ENCODE data around the gene GDF9.
A peak's percentile ranks its signal among the peaks of the same experiment; 100 is the strongest.

GDF9 gene

DNA sequence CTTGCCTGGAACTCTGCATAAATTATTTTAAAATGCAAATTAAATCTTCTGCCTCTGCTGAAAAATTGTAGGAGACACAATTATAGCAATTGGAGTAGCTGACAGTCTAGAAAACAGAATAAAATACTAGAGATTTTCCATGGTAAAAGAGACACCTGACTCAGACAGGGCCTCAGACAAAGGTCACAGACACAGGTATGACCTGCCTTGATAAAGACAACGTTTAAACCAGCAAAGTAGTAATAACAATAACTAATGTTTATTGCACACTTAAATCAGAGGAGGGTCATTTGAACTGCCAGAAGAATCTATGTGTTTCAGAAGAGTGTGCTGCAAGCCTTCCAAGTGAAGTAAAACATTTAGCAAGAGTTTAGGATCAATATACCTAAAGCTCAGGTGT is 49.3 kb downstream of the GDF9 start:
- DNase-seq (ENCODE audit: low read depth) = no peak

- peak; percentile 37 for DNase-seq (ENCODE audit: low read depth)
These were observed 49.7 kb downstream of the GDF9 start for GRCh38 chr5:132816554-132816953.

DNA sequence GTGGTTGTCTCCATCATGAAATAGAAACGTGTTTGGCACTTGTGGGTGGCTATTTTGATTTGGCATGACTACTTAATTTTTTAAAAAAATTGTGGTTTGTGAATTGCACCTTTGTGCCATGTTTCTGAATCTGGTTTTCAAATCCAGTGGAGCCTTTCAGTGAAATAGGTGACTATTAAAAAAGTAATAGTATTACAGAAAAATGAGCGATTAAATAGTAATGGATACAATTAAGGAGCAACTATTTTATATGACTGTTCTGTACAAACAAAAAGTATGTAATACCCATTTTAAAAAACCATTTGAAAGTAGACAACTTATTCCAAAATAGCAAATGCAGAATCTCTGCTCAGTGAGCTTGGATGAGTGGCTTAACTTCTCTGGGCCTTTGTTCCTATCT is 50.2 kb downstream of the GDF9 start:
- no peak for DNase-seq (ENCODE audit: low read depth)

DNA sequence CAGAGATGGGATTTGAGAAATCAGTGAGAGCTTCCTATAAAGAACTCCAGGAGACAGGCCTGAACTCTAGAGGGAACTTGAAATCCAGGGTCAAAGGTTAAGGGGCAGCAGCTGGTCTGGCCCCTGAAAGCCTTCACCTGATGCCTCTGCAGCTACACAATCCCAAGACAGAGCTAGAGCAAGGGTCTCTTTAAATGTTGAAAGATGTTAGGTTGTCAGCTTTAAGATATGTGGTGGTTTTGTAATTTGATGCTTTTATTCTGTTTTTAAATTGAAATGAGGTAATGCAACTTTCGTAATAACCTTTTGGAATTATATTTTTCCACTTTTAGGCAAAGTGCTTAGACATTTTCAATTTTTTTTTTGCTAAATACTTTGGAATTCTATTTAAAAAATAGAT is 50.8 kb downstream of the GDF9 start:
- peak; percentile 56 for DNase-seq (ENCODE audit: low read depth)

- no peak for DNase-seq (ENCODE audit: low read depth)
These were observed 51.6 kb downstream of the GDF9 start for GRCh38 chr5:132814503-132815294.

DNA sequence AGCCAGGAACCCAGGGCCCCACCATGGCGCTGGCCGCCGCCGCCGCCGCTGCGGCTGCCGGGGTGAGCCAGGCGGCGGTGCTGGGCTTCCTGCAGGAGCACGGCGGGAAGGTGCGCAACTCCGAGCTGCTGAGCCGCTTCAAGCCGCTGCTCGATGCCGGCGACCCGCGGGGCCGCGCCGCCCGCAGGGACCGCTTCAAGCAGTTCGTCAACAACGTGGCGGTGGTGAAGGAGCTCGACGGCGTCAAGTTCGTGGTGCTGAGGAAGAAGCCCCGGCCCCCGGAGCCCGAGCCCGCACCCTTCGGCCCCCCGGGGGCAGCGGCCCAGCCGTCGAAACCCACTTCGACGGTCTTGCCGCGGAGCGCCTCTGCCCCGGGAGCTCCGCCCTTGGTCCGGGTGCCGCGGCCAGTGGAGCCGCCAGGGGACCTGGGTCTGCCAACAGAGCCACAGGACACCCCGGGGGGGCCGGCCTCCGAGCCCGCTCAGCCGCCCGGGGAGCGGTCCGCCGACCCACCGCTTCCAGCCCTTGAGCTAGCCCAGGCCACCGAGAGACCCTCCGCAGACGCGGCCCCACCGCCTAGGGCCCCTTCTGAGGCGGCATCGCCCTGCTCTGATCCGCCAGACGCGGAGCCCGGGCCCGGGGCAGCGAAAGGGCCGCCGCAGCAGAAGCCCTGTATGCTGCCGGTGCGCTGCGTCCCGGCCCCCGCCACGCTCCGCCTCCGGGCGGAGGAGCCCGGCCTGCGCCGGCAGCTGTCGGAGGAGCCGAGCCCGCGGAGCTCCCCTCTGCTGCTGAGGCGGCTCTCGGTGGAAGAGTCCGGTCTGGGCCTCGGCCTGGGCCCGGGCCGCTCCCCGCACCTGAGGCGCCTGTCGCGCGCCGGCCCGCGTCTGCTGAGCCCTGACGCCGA is 52.4 kb downstream of the GDF9 start:
- DNase-seq (ENCODE audit: low read depth) = no peak

DNA sequence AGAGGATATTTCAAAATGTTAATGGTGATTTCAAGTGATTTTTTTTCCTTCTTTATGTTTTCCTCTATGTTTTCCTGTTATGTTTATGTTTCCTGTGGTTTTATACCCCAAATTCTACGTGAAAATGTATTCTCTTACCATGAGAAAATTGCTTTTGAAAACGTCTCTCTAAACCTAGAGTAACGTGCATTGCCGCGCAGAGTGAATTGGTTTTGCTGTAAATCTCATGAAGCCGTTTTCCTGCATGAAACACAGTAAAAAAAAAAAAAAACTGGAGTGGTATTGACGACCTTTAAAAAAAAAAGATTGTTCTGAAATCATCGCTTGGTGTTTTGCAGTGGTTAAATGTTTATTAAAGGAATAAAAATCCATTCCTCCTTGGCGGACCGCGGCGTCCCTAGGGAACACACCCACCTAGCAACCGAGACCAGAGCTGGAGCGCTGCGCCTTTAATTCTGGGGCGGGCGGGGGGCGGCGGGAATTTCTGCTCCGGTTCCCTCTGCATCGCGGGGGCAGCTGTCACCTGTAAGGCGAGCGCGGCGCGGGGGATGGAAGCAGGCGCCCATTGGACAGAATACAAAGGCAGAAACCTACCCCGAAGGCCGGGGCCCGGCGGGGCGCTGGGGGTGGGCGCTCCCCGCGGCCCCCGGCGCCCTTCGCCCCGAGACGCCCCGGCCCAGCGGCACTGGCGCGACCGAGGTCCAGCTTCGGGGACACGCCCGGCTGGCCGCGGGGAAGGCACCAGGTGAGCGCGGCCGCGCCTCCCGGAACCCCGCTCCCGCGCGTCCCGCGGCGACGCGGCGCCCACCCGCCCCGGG is 53.3 kb downstream of the GDF9 start, which contains the start of gene SOWAHA:
TSS of gene SOWAHA (plus strand) at position 522 of the 818 bp plus-strand sequence. CDS start 320 bp downstream, outside the sequence.
- DNase-seq (ENCODE audit: low read depth) = no peak

DNA sequence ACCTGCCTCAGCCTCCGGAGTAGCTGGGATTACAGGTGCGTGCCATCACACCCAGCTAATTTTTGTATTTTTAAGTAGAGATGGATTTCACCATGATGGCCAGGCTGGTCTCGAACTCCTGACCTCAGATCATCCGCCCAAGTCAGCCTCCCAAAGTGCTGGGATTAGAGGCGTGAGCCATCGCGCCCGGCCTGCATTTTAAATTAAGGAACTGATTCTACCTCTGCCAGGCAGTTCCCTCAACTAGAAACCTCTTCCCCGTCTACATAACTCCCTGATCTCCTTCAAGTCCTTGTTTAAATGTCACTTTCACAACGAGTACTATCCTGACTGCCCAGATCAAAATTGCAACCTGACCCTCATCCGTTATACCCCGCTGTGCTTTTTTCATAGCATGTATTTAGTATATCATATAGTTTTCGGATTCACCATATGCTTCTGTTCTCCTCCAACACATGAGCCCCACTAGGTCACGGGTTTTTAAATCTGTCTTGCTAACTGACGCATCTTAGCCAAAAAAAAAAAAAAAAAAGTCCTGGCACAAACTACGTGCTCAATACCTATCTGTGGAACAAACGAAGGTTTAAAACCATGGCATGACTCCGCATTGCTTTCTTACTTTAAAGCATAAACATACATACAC is 54.0 kb downstream of the GDF9 start:
- DNase-seq (ENCODE audit: low read depth) = no peak

All from fibroblast of gingiva (primary cell).